Brain microvascular endothelial cell (primary cell): Measurements from ENCODE around the gene BCL2L15.

Source experiments
- DNase-seq: peaks from one replicate; pipeline ENCODE4 v3.0.0-alpha.2; 2020
- H3K27ac ChIP-seq: fragments of 250-450 bp; sonication (Bioruptor Pico); 2 replicates; pipeline ENCODE4 v1.5.1; 2020; ENCODE audit warnings: mild to moderate bottlenecking, moderate library complexity
- H3K27me3 ChIP-seq: fragments of 250-450 bp; sonication (Bioruptor Pico); replicated peaks from 2 replicates; pipeline ENCODE4 v1.5.1; 2020; ENCODE audit warnings: mild to moderate bottlenecking
- H3K36me3 ChIP-seq: fragments of 250-450 bp; sonication (Bioruptor Pico); replicated peaks from 2 replicates; pipeline ENCODE4 v1.5.1; 2020; ENCODE audit warnings: mild to moderate bottlenecking
- H3K4me3 ChIP-seq: 2 replicates; pipeline ENCODE4 v1.5.1; 2011; ENCODE audit warnings: low read depth, mild to moderate bottlenecking, control low read depth, low read length, moderate library complexity
- in situ Hi-C: cut with HindIII; loops from 2 replicates; pipeline ENCODE4 v1.10.0; 2017; ENCODE audit warnings: low sequenced_read_pairs, low pct_ligation_motif_present
- TF ChIP-seq, protein P1 (sequence below): IDR thresholded peaks from 2 replicates; pipeline ENCODE4 v1.5.1; 2011; ENCODE audit warnings: low read depth, mild to moderate bottlenecking, moderate library complexity, low read length, control low read depth, inconsistent platforms; ENCODE audit errors: missing control alignments

BCL2L15 gene

DNA sequence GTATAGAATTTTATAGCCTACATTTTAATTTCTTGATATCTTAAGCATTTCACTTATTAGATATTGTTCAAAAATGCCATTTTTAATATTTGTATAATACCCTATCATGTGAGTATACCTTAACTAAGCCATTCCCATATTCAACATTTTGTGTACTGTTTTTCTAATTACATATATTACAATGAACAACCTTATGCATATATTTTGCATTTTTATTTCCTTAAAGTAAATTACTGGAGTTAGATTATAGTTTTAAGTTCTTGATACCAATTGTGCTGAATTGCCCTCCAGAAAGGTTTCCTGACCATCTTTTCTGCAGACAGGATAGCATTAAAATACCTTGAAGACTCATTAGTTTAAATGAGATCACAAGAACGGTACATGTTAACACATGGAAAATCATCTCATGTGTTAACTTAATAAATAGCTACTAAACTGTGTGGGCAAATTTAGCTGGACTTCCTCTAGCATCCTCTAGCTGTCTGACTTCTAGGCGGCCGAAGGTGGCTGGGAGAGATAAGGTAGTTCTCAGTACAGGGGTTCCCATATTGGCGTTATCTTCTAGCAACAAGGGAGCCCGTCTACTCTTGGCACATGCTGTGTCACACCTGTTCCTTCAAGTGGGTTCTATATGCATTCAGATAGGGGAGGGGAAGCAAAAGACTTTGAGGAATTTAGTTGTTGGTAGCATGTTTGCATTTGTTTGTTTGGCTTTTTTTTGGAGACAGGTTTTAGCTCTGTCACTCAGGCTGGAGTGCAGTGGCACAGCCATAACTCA lies 26.7 kb upstream of the BCL2L15 start:
- no peak for DNase-seq
- Histone ChIP-seq H3K4me3 (no peak overlapping the region), H3K27me3 (no peaks in the 10 kb centered on the region), H3K27ac (no peak overlapping the region), H3K36me3 (no peaks in the 10 kb centered on the region)
- in situ Hi-C loops, result no loop called here
- TF ChIP-seq, protein P1, sequence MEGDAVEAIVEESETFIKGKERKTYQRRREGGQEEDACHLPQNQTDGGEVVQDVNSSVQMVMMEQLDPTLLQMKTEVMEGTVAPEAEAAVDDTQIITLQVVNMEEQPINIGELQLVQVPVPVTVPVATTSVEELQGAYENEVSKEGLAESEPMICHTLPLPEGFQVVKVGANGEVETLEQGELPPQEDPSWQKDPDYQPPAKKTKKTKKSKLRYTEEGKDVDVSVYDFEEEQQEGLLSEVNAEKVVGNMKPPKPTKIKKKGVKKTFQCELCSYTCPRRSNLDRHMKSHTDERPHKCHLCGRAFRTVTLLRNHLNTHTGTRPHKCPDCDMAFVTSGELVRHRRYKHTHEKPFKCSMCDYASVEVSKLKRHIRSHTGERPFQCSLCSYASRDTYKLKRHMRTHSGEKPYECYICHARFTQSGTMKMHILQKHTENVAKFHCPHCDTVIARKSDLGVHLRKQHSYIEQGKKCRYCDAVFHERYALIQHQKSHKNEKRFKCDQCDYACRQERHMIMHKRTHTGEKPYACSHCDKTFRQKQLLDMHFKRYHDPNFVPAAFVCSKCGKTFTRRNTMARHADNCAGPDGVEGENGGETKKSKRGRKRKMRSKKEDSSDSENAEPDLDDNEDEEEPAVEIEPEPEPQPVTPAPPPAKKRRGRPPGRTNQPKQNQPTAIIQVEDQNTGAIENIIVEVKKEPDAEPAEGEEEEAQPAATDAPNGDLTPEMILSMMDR, result no peak

DNA sequence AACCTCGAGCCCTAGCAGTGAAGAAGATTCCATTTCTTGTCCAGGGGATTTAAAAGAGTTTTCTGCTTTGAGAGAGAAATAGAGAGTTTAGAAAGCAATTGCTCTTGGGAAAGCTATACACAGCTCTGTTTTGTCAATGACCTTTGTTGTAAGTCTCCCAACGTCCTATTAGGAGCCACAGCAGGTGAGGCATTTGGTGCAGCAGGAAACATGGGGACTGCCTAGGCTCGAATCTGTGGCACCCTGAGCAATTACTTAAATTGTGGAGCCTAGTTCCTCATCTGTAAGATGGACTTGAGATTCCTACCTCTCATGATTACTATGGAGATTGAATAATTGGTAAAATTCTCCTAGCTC lies 25.9 kb upstream of the BCL2L15 start:
- TF ChIP-seq, protein P1, result no peak
- in situ Hi-C loops, result no loop called here
- no peaks in the 10 kb centered on the region for H3K27me3 ChIP-seq
- H3K4me3 ChIP-seq, result no peak overlapping the region
- DNase-seq, result no peak
- peak overlapping the region; percentile 25 for H3K27ac ChIP-seq
- H3K36me3 ChIP-seq, result no peaks in the 10 kb centered on the region

DNA sequence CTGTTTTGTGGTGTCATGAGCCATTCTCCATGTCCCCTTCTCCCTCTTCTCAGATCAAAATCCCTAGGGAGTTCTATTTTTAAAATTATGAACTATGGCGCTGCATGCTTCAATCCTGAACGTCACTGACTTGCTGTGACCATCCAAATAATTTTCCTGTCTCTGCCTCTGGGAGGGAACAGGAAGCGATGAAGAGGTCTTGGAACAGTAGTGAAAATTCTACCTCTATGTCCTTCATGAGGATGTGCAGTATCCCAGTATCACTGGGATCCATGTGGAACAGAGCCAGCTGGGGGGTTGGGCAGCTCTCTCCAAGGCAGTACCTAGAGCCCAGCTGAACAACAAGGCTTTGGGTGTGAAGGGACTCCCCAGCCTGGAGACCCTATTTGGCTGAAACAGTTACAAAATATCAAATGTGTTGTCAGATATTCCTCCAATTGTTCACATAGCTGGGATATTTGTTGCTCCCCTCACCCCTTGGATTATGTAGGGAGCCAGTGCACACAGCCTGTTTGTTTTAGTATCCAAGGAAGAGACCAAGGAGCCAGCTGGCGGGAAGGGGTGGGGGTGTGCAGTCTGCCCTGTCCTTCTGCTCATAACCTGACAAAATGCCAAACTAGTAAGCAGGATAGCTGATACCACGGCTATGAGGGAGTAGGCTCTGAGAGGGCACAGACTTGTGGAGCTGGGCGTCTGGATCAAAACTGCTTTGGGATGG lies 25.4 kb upstream of the BCL2L15 start:
- Histone ChIP-seq H3K27ac (peak overlapping the region; percentile 41), H3K4me3 (no peak overlapping the region), H3K27me3 (no peaks in the 10 kb centered on the region), H3K36me3 (no peaks in the 10 kb centered on the region)
- DNase-seq, result peak; percentile 79
- in situ Hi-C loops, result no loop called here
- TF ChIP-seq, protein P1, result no peak

DNA sequence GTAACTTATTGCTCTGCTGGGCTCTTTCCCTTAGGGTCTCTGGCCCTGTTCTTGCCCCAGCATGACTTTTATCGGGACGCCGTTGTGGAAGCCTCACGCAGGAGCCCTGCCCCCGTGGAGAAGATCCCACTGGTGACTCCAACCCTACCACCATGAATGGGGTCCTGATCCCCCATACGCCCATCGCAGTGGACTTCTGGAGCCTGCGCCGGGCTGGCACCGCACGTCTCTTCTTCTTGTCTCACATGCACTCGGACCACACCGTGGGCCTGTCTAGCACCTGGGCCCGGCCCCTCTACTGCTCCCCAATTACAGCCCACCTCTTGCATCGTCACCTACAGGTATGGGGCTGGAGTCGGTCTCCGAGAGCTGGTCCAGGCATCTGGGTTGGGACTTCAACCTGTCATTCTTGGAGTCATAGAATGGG lies 18.1 kb upstream of the BCL2L15 start:
- Histone ChIP-seq H3K27ac (peak overlapping the region; percentile 50), H3K27me3 (no peaks in the 10 kb centered on the region), H3K4me3 (peak overlapping the region; percentile 95), H3K36me3 (peaks cover 2% of the 10 kb centered on the region)
- in situ Hi-C loops, result no loop called here
- TF ChIP-seq, protein P1, result no peak
- DNase-seq, result no peak

DNA sequence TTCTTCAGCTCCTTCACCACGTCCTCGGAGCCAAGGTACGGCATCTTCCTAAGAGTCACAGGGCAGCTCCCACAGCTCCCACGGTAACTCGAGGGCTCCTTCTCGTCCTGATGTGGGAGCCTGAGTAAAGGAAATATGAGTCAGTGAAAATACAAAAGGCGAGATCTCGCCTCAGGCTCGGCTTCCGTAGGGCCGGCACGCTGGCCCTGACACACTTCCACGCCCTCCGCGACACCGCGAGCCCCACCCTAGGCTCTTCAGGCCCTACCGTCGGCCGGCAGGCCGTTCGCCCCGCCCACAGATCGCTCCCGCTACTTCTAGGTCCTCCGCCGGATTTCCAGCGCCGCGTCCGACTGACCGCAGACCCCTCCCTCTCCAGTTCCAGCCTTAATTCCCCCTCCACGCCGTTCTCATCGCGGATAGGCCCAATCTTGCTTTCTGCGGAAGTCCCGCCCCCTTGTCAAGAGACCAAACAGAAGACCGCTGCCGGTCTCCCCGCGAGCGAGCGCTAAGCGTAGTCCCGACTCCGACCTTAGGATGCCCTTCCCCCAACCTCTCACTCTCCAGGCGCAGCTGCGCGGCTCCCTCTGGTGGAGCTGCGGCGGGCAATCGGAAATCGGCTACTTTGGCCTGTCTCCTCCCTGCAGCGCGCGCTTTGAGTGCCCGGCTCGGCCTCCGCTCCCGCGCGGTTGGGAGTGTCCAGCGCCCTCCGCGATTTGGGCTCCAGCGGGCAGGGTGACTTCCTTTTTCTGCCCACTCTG lies 17.5 kb upstream of the BCL2L15 start, which contains the start of the genes AP4B1 and DCLRE1B:
TSS of gene AP4B1 (minus strand) at position 126 of the 761 bp plus-strand sequence. CDS start at position 44, 82 bp downstream.
TSS of gene DCLRE1B (plus strand) at position 653 of the 761 bp plus-strand sequence. CDS start 261 bp downstream, outside the sequence.
- Histone ChIP-seq H3K36me3 (peaks cover 6% of the 10 kb centered on the region), H3K4me3 (peak within 1 kb of the TSS; percentile 95), H3K27ac (peak within 1 kb of the TSS; percentile 78), H3K27me3 (no peaks in the 10 kb centered on the region)
- in situ Hi-C loops, result no loop called here
- peak; percentile 100 for DNase-seq
- TF ChIP-seq, protein P1, result peak; percentile 84
